ENCODE data around the gene RALY.

The RALY gene

DNA sequence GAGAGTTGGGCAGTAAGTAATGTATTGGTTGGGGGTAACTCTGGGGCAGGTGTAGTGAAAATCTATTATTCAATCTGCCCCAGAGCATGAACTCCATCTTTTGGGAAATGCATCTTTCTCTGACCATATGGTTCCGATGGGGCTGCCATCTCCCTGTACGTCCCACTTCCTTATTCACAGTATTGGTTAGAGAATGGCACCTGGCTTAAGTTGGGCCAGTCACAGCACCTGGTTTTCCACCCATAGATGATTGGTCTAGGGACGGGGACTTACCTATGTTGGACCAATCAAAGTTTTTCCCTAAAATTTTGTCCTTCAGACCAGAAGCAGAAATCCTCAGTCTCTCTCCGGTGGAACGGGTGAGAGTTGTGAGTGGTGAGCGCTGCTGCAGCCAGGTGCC lies 2.2 kb upstream of the RALY start:
- ChIA-PET CTCF (interaction anchor here (2.0 kb wide), 1 partner anchor 76 kb away, joined by 7 read pairs; no protein-coding TSS in a partner anchor), POLR2A (no interaction called here)
- no peak for DNase-seq (ENCODE audit: extremely low spot score)

DNA sequence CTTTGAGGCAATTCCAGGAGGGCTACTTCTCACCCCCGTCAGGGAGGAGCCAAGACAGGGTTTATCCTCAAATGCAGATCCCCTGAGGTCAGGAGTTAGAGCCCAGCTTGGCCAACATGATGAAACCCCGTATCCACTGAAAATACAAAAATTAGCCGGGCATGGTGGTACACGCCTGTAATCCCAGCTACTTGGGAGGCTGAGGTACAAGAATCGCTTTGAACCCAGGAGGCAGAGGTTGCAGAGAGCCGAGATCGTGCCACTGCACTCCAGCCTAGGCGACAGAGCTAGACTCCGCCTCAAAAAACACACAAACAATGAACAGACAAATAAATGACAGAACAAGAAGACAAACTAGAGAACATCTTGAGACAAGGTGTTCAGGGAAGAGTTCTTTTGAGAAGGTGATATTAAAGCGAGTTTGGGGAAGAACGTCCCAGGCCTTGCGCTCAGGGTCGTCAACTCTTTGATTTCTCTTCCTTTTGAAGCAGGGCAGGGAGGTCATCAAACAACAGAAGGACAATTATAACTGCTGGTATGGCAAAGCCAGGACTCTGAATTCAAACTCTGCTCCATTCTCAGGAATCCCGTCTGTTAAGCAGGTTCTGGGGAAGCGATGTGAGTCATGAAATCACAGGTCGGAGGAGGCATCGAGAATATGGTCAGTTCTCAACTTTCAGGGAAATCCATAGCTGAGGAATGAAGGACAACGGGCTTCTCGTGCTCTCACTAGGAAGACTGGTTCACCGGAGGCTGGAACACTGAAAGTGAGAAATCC lies 1.4 kb upstream of the RALY start:
- ChIA-PET CTCF (interaction anchor here (0.9 to 2.0 kb wide), 8 partner anchors 23 to 776 kb away, joined by 3 to 7 read pairs (median 3); partner anchors contain the start of gene ZNF341), POLR2A (interaction anchor here (0.9 to 1.6 kb wide), 8 partner anchors 10 to 727 kb away, joined by 3 to 10 read pairs (median 4); partner anchors contain the start of gene EIF2S2)
- TF ChIP-seq, protein P1, sequence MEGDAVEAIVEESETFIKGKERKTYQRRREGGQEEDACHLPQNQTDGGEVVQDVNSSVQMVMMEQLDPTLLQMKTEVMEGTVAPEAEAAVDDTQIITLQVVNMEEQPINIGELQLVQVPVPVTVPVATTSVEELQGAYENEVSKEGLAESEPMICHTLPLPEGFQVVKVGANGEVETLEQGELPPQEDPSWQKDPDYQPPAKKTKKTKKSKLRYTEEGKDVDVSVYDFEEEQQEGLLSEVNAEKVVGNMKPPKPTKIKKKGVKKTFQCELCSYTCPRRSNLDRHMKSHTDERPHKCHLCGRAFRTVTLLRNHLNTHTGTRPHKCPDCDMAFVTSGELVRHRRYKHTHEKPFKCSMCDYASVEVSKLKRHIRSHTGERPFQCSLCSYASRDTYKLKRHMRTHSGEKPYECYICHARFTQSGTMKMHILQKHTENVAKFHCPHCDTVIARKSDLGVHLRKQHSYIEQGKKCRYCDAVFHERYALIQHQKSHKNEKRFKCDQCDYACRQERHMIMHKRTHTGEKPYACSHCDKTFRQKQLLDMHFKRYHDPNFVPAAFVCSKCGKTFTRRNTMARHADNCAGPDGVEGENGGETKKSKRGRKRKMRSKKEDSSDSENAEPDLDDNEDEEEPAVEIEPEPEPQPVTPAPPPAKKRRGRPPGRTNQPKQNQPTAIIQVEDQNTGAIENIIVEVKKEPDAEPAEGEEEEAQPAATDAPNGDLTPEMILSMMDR (IDR thresholded peaks at IDR 0.05; ENCODE audit: control extremely low read depth, extremely low read depth, low read depth, missing control alignments), result no peak
- no peak for DNase-seq (ENCODE audit: extremely low spot score)

More for the DNA sequence above, 2.2 kb upstream of the RALY start:
- TF ChIP-seq, protein P1 (IDR thresholded peaks at IDR 0.05; ENCODE audit: control extremely low read depth, extremely low read depth, low read depth, missing control alignments), result no peak

DNA sequence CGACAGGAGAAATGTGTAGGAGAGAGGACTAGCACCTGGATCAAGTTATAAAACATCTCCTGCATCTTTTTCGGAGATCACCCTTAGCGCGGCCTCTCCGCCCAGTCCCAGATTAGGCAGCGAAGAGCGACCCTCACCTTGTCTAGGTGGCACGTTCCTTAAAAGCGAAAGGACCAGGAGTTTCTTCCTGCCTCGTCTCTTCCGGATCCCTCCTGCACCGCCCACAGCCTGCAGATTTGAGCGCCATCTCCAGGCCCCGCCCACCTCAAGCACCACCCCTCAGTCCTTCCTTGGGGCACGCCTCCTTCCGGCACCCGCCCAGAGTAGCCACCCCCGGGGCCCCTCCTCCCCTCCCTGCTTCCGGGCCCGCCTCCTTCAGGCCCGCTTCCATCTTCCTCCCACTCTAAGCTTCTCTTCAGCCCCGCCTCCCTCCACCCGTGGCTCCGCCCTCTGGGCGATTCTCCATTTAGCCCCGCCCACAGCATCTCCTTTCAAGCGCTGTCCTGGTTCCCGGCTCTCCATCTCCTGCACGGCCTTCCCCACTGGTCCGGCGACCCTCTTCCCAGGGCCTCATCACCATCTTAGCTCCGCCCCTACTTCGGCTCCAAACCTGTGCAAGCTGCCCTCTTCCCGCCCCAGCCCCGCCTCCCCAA lies 662 bp upstream of the RALY start:
- POLR2A ChIA-PET, result interaction anchor here (0.6 to 1.6 kb wide), 15 partner anchors 8 to 727 kb away, joined by 3 to 10 read pairs (median 4); partner anchors contain the start of gene EIF2S2
- TF ChIP-seq, protein P1 (IDR thresholded peaks at IDR 0.05; ENCODE audit: control extremely low read depth, extremely low read depth, low read depth, missing control alignments), result no peak

DNA sequence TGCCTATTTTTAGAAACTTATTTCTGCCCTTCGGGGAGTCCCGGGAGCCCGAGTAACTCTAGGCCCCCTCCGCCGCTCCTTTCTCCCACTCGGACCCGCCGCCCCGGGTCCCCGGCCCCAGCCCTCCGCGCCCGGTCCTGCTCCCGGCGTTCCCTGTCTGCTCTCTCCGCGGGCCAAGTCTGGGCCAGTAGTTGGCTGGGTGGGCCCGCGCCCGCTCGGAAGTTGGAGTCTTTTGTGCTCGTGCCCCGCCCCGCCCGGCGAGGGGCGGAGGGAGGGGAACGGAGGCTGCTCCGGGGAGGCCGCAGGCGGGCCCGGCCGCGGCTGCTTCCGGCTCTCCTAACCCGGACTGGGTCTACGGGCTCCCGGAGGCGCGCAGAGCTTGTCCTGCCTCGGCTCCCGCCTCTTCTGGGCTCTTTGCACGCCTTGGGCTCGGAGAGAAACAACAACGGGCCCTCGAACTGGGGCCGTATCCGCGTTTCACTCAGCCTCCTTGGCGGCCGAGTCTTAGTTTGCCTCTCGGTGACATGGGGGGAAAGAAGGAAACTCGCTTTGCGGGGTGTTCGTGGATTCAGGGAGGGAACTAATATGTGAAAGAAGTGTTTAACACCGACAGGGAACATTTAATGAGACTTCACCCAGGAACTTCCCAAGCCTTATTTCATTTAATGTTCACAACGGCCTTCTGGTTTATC lies 657 bp downstream of the RALY start:
- ChIA-PET CTCF (interaction anchor here (1.3 to 1.6 kb wide), 2 partner anchors 10 to 262 kb away, joined by 3 read pairs; partner anchors contain the start of gene ZNF341), POLR2A (interaction anchor here (0.9 to 1.6 kb wide), 4 partner anchors 11 to 118 kb away, joined by 3 to 10 read pairs (median 6); partner anchors contain the start of gene EIF2S2)
- TF ChIP-seq, protein P1 (IDR thresholded peaks at IDR 0.05; ENCODE audit: control extremely low read depth, extremely low read depth, low read depth, missing control alignments), result no peak
- peak; percentile 82 for DNase-seq (ENCODE audit: extremely low spot score)

More for the DNA sequence above, 662 bp upstream of the RALY start:
- CTCF ChIA-PET, result interaction anchor here (0.9 to 2.0 kb wide), 9 partner anchors 12 to 776 kb away, joined by 3 to 7 read pairs (median 3); partner anchors contain the start of gene ZNF341
- peak; percentile 99 for DNase-seq (ENCODE audit: extremely low spot score)

DNA sequence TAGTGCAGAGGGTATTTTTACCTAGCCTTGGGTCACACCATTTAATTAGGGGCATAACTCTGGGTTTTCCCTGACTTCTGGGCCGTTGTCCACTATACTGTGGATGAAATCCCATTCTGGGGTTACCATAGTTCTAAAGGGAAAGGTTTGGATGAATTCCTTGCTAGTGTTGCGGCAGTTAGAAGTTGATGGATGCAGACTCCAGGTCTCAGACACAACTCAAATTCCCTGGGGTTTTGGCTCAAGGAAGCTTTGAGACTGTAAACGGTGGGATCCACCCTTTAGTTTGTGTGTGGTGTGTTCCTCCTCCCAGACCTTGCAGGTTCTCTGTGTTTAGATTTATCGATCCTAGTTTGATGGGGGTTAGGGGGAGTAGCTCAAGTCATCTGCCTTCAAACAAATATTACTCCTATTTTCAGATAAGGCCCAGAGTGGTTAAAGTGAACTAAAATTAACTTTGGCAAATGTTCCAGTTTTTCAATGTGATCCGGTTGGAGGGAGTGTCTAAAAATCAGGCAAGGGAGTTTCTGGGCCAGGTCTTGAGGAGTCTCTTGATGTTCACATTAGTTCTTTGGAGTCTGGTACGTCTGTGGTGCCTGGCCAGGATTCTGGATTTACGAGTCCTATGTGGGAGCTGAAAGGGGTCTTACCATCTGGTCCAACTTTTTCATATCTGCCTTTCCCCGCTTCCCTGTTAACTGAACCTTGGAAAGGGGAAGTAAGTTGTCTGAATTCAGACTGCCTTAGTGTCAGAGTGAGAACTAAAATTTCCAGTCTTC lies 1.5 kb downstream of the RALY start:
- TF ChIP-seq, protein P1 (IDR thresholded peaks at IDR 0.05; ENCODE audit: control extremely low read depth, extremely low read depth, low read depth, missing control alignments), result no peak
- CTCF ChIA-PET, result no interaction called here
- POLR2A ChIA-PET, result interaction anchor here (0.9 kb wide), 1 partner anchor 10 kb away, joined by 3 read pairs; no protein-coding TSS in a partner anchor
- no peak for DNase-seq (ENCODE audit: extremely low spot score)
